Lung (tissue), 12 donors: ENCODE measurements around the gene MFSD1. TPM values are rescaled to one million over a fixed set of nuclear protein-coding genes. Genes with fewer than 3 reads are reported as not detected.
A peak's percentile ranks its signal among the peaks of the same experiment; 100 is the strongest.

Experiments
- ATAC-seq: fragments of 200-7000 bp; cut with Tn5 transposase; one replicate; pipeline ENCODE4 v1.9.1; 2020; ENCODE audit warnings: moderate number of reproducible peaks; ENCODE audit not compliant: insufficient read depth, low FRiP score
- DNase-seq, 3 donors: peaks; one replicate each; pipeline ENCODE4 v3.0.0-alpha.2; 2013 to 2017
- H3K27ac ChIP-seq, 2 donors: one replicate each; pipeline ENCODE4 v1.5.1; 2013; ENCODE audit warnings: mild to moderate bottlenecking in 2 of 2, moderate library complexity in 2 of 2, control low read depth in 1 of 2, inconsistent platforms in 1 of 2, low read depth in 1 of 2, low read length in 1 of 2
- H3K27me3 ChIP-seq, 3 donors: one replicate each; pipeline ENCODE4 v1.5.1; 2013; ENCODE audit warnings: low read length in 2 of 3; ENCODE audit not compliant: control insufficient read depth in 3 of 3, insufficient read depth in 3 of 3
- H3K36me3 ChIP-seq, 4 donors: one replicate each; pipeline ENCODE4 v1.5.1; 2013; ENCODE audit warnings: low read length in 4 of 4, mild to moderate bottlenecking in 1 of 4, moderate library complexity in 1 of 4; ENCODE audit not compliant: control insufficient read depth in 4 of 4, insufficient read depth in 4 of 4
- H3K4me1 ChIP-seq, 5 donors: one replicate each; pipeline ENCODE4 v1.5.1; 2013; ENCODE audit warnings: low read length in 5 of 5, mild to moderate bottlenecking in 2 of 5, moderate library complexity in 1 of 5; ENCODE audit not compliant: control insufficient read depth in 5 of 5, insufficient read depth in 5 of 5
- H3K4me3 ChIP-seq: one replicate; pipeline ENCODE4 v1.5.1; 2013; ENCODE audit warnings: mild to moderate bottlenecking, control low read depth, moderate library complexity
- H3K9ac ChIP-seq, 2 donors: one replicate each; pipeline ENCODE4 v1.5.1; 2013; ENCODE audit warnings: low read length in 2 of 2, control low read depth in 1 of 2; ENCODE audit not compliant: insufficient read depth in 1 of 2
- H3K9me3 ChIP-seq, 4 donors: one replicate each; pipeline ENCODE4 v1.5.1; 2013; ENCODE audit warnings: low read length in 3 of 4, mild to moderate bottlenecking in 1 of 4, moderate library complexity in 1 of 4; ENCODE audit not compliant: control insufficient read depth in 4 of 4, insufficient read depth in 3 of 4
- CTCF ChIP-seq: IDR thresholded peaks from 2 replicates; pipeline ENCODE4 v1.5.1; 2012; ENCODE audit warnings: mild to moderate bottlenecking; ENCODE audit errors: control extremely low read depth, extremely low read depth
- WGBS, 2 donors: extraction: QIAGEN DNeasy Blood & Tissue Kit; methylation state at CpG; one replicate each; pipeline ENCODE4 v1.1.7; 2013; 5-methylcytosine and 5-hydroxymethylcytosine counted together
- polyA plus RNA-seq, 2 donors: library from polyadenylated mRNA; stranded (reverse); fragments of 200-250 nt; gene quantifications; one replicate each; pipeline ENCODE4 v1.2.1, GENCODE V29; 2013
- total RNA-seq, 2 donors: library from RNA; depleted of rRNA in 1 of 2; stranded (reverse); fragments of >200 nt in 1 of 2; gene quantifications; one replicate each; pipeline ENCODE4 v1.2.1, GENCODE V29; 2014 to 2021
- donor health status: control.
- donor health status: control.
- donor health status: Bipolar disorder and iron deficiency.
- donor health status: healthy.
- donor health status: DM: yes; HTN: yes; CAD: no.

The MFSD1 gene
- total and polyA plus RNA-seq, 4 donors: 25.8 to 143 (median 93.3) TPM

DNA sequence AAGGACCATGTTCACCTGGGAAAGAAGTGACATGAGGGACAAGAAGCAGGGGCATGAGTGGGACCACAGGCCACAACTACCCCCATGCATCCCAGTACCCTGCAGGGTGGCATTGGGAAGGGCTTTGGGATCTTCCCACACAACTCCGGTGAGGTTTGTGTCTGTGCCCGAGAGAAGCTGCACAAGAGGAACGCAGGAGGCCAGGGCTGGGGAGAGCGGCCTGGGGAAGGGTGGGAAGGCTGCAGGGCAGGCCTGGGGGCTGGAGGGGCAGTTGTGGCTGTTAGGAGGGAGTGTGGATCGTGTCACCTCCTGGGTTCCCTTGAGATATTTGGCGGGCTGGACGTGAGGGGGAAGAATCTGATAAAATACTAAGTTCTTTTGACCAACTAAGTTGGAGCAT lies 25.3 kb upstream of the MFSD1 start:
- Histone ChIP-seq H3K36me3 (no peaks in the 10 kb centered on the region), H3K4me3 (no peak overlapping the region), H3K27ac (no peak overlapping the region), H3K27me3 (no peaks in the 10 kb centered on the region), H3K4me1 (peaks cover 0 to 72% (median 15%) of the 10 kb centered on the region in 5 donors), H3K9ac (no peak overlapping the region), H3K9me3 (no peaks in the 10 kb centered on the region)
- DNase-seq: no peak
- TF ChIP-seq CTCF: no peak
- ATAC-seq: no peak
- 88 to 91% methylated on average over 7 of the region's 7 CpGs for WGBS, 2 donors

- TF ChIP-seq CTCF: no peak
- Histone ChIP-seq H3K9ac (no peak overlapping the region), H3K9me3 (no peaks in the 10 kb centered on the region), H3K27me3 (no peaks in the 10 kb centered on the region), H3K36me3 (no peaks in the 10 kb centered on the region), H3K4me3 (no peak overlapping the region), H3K4me1 (peaks cover 0 to 72% (median 11%) of the 10 kb centered on the region in 5 donors), H3K27ac (peak overlapping the region in 1 of 2 donors; percentile 16)
- WGBS, 2 donors: 81 to 86% methylated on average over 3 of the region's 3 CpGs
- ATAC-seq (no peak), DNase-seq (no peak)
Observed at GRCh38 chr3:158777161-158777873, 24.5 kb upstream of the MFSD1 start.

GRCh38 chr3:158780766-158781165 lies 21.1 kb upstream of the MFSD1 start:
- Histone ChIP-seq H3K9ac (no peak overlapping the region), H3K27ac (no peak overlapping the region), H3K36me3 (peaks cover 0 to 4% (median 0%) of the 10 kb centered on the region in 4 donors), H3K9me3 (no peaks in the 10 kb centered on the region), H3K4me1 (peaks cover 0 to 51% (median 7%) of the 10 kb centered on the region in 5 donors), H3K27me3 (no peaks in the 10 kb centered on the region), H3K4me3 (no peak overlapping the region)
- ATAC-seq (no peak), DNase-seq (peak; percentile 54 to 97 (median 96))
- TF ChIP-seq CTCF: no peak
- 66 to 75% methylated on average over 1 of the region's 1 CpG for WGBS, 2 donors
